SU-DHL-6 (cell line): ENCODE results near the gene CERS6.

ENCODE experiments used
- H2AFZ ChIP-seq: fragments of 200-600 bp; sonication (generic); 2 replicates; pipeline ENCODE4 v1.6.1; 2014; ENCODE audit warnings: low read depth, mild to moderate bottlenecking, moderate library complexity, mixed read lengths, antibody characterized with exemption, low read length; ENCODE audit not compliant: severe bottlenecking
- H3F3A ChIP-seq: fragments of 200-600 bp; shearing (Covaris generic); 2 replicates; pipeline ENCODE4 v1.6.0; 2016; ENCODE audit warnings: antibody characterized with exemption, mild to moderate bottlenecking; ENCODE audit not compliant: insufficient read depth
- H3K27ac ChIP-seq: fragments of 200-600 bp; sonication (generic); 2 replicates; pipeline ENCODE4 v1.5.1; 2016; ENCODE audit warnings: low read depth, mild to moderate bottlenecking, low read length, moderate library complexity, mixed read lengths
- H3K27me3 ChIP-seq: fragments of 200-600 bp; sonication (generic), shearing (Covaris generic); 2 replicates; pipeline ENCODE4 v1.6.0; 2014; ENCODE audit warnings: mild to moderate bottlenecking, low read length
- H3K36me3 ChIP-seq: fragments of 200-600 bp; sonication (generic); 2 replicates; pipeline ENCODE4 v1.6.1; 2014; ENCODE audit warnings: mild to moderate bottlenecking, low read length, mixed read lengths
- H3K4me2 ChIP-seq: fragments of 300-600, 200-600 bp; shearing (Covaris generic), sonication (generic); 2 replicates; pipeline ENCODE4 v1.6.0; 2014; ENCODE audit warnings: low read length, low read depth, mild to moderate bottlenecking; ENCODE audit not compliant: poor library complexity, severe bottlenecking
- H3K4me3 ChIP-seq: fragments of 200-600 bp; sonication (generic); 2 replicates; pipeline ENCODE4 v1.5.1; 2014; ENCODE audit warnings: antibody characterized with exemption, low read length, mild to moderate bottlenecking, mixed read lengths; ENCODE audit not compliant: insufficient read depth, poor library complexity, severe bottlenecking
- H3K79me2 ChIP-seq: fragments of 200-600 bp; sonication (generic); 2 replicates; pipeline ENCODE4 v1.6.1; 2014; ENCODE audit warnings: mild to moderate bottlenecking, low read length, moderate library complexity; ENCODE audit not compliant: insufficient read depth
- H3K9ac ChIP-seq: fragments of 200-600 bp; sonication (generic); 2 replicates; pipeline ENCODE4 v1.7.0; 2014; ENCODE audit warnings: mild to moderate bottlenecking, low read length
- H3K9me2 ChIP-seq: fragments of 200-600 bp; sonication (generic); replicated peaks from 2 replicates; pipeline ENCODE4 v1.6.1; 2014; ENCODE audit warnings: low read length; ENCODE audit not compliant: insufficient read depth
- H3K9me3 ChIP-seq: fragments of 200-600 bp; sonication (generic); 2 replicates; pipeline ENCODE4 v1.6.1; 2014; ENCODE audit warnings: low read length, mixed read lengths; ENCODE audit not compliant: insufficient read depth
- H4K20me1 ChIP-seq: fragments of 200-600 bp; sonication (generic); 2 replicates; pipeline ENCODE4 v1.6.1; 2014; ENCODE audit warnings: low read depth, mild to moderate bottlenecking, antibody characterized with exemption, low read length, moderate library complexity, mixed read lengths
- CTCF ChIP-seq: fragments of 200-600 bp; sonication (generic); IDR thresholded peaks from one replicate; pipeline ENCODE4 v1.5.1; 2017; ENCODE audit warnings: antibody characterized with exemption, mild to moderate bottlenecking, low read length, moderate library complexity; ENCODE audit not compliant: insufficient read depth, poor library complexity, severe bottlenecking
- EZH2phosphoT487 ChIP-seq: fragments of 200-600 bp; sonication (generic), shearing (Covaris generic); conservative IDR thresholded peaks from 2 replicates; pipeline ENCODE4 v1.6.1; 2018; ENCODE audit warnings: mild to moderate bottlenecking, antibody characterized with exemption, low read length, moderate library complexity, mixed read lengths

The CERS6 gene

DNA sequence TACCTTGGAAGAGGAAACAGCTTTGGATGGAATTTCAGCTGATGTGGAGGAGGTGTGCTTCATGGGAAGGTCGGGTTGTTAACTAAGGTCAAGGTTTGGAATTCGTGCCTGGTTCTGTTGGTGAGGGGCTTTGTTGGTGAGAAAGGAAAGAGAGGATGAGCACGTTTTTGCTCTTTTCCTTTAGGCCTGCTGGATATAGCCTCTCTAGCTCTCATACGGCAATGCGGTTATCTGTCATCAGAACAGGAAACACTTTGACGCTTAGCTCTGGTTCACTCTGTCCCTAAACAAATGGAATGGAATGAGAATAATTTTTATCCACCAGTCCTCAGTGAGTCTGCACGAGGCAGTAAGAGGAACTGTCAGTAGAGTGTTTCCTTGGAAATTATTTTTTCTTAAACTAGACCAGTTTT, 176.6 kb downstream of the CERS6 start:
- H3K36me3 ChIP-seq, result no peaks in the 10 kb centered on the region
- H3K27ac ChIP-seq, result no peak overlapping the region
- no peaks in the 10 kb centered on the region for H4K20me1 ChIP-seq
- no peaks in the 10 kb centered on the region for H3K9me2 ChIP-seq
- TF ChIP-seq EZH2phosphoT487, result no peak
- TF ChIP-seq CTCF, result no peak
- no peaks in the 10 kb centered on the region for H3K9me3 ChIP-seq
- H3K79me2 ChIP-seq, result no peaks in the 10 kb centered on the region
- H3F3A ChIP-seq, result no peaks in the 10 kb centered on the region
- no peak overlapping the region for H2AFZ ChIP-seq
- no peak overlapping the region for H3K4me3 ChIP-seq
- no peak overlapping the region for H3K9ac ChIP-seq
- H3K4me2 ChIP-seq, result no peak overlapping the region
- H3K27me3 ChIP-seq, result no peaks in the 10 kb centered on the region

GRCh38 chr2:168633200-168633599, 177.1 kb downstream of the CERS6 start:
- Histone ChIP-seq H3K4me3 (no peak overlapping the region), H3K36me3 (no peaks in the 10 kb centered on the region), H3F3A (no peaks in the 10 kb centered on the region), H3K9ac (no peak overlapping the region), H3K79me2 (no peaks in the 10 kb centered on the region), H4K20me1 (no peaks in the 10 kb centered on the region), H3K9me2 (no peaks in the 10 kb centered on the region), H3K9me3 (no peaks in the 10 kb centered on the region), H3K4me2 (no peak overlapping the region), H3K27ac (no peak overlapping the region), H2AFZ (no peak overlapping the region), H3K27me3 (no peaks in the 10 kb centered on the region)
- TF ChIP-seq CTCF, result no peak
- no peak for TF ChIP-seq EZH2phosphoT487

GRCh38 chr2:168633895-168634294, 177.8 kb downstream of the CERS6 start:
- no peak for TF ChIP-seq EZH2phosphoT487
- no peak for TF ChIP-seq CTCF

GRCh38 chr2:168635065-168635577, 179.0 kb downstream of the CERS6 start:
- H3K27ac ChIP-seq, result no peak overlapping the region
- no peak for TF ChIP-seq EZH2phosphoT487
- TF ChIP-seq CTCF, result no peak
- no peaks in the 10 kb centered on the region for H3K36me3 ChIP-seq
- H3K9ac ChIP-seq, result no peak overlapping the region
- H3K27me3 ChIP-seq, result no peaks in the 10 kb centered on the region
- no peaks in the 10 kb centered on the region for H3K9me3 ChIP-seq
- H3K9me2 ChIP-seq, result no peaks in the 10 kb centered on the region
- H3K4me3 ChIP-seq, result no peak overlapping the region
- H4K20me1 ChIP-seq, result no peaks in the 10 kb centered on the region
- H3K4me2 ChIP-seq, result no peak overlapping the region
- no peaks in the 10 kb centered on the region for H3K79me2 ChIP-seq
- no peaks in the 10 kb centered on the region for H3F3A ChIP-seq
- H2AFZ ChIP-seq, result no peak overlapping the region

More at GRCh38 chr2:168633895-168634294, 177.8 kb downstream of the CERS6 start:
- Histone ChIP-seq H2AFZ (no peak overlapping the region), H3K9ac (no peak overlapping the region), H3K9me3 (no peaks in the 10 kb centered on the region), H3K36me3 (no peaks in the 10 kb centered on the region), H3K27me3 (no peaks in the 10 kb centered on the region), H4K20me1 (no peaks in the 10 kb centered on the region), H3K27ac (no peak overlapping the region), H3K4me2 (no peak overlapping the region), H3F3A (no peaks in the 10 kb centered on the region), H3K79me2 (no peaks in the 10 kb centered on the region), H3K4me3 (no peak overlapping the region), H3K9me2 (no peaks in the 10 kb centered on the region)
